NT2/D1 (cell line): Measurements from ENCODE around the gene SLC47A1.
"Not testable (repeated sequence)": the region's sequence is repeated elsewhere in the genome, so short reads cannot be mapped to it uniquely, and the experiment has no call there.

Experiments used
- DNase-seq: peaks from one replicate; pipeline ENCODE4 v3.0.0-alpha.2; 2011; ENCODE audit warnings: low read depth, low spot score
- H3K27me3 ChIP-seq: 2 replicates; pipeline ENCODE4 v1.6.0; 2011; ENCODE audit warnings: mild to moderate bottlenecking; ENCODE audit not compliant: insufficient read length, insufficient read depth
- H3K36me3 ChIP-seq: 2 replicates; pipeline ENCODE4 v1.6.1; 2011; ENCODE audit warnings: mild to moderate bottlenecking, low read length, mixed read lengths; ENCODE audit not compliant: insufficient read depth, insufficient read length
- H3K4me1 ChIP-seq: 2 replicates; pipeline ENCODE4 v1.5.1; 2011; ENCODE audit not compliant: insufficient read depth, insufficient read length
- H3K4me3 ChIP-seq: 2 replicates; pipeline ENCODE4 v1.5.1; 2011; ENCODE audit warnings: low read depth; ENCODE audit not compliant: insufficient read length
- H3K9ac ChIP-seq: 2 replicates; pipeline ENCODE4 v1.6.0; 2011; ENCODE audit warnings: low read depth; ENCODE audit not compliant: insufficient read length
- H3K9me3 ChIP-seq: 2 replicates; pipeline ENCODE4 v1.5.1; 2011; ENCODE audit warnings: mild to moderate bottlenecking, low read length; ENCODE audit not compliant: insufficient read depth
- SUZ12 ChIP-seq: IDR thresholded peaks from 2 replicates; pipeline ENCODE4 v1.6.1; 2011; ENCODE audit not compliant: insufficient read length, insufficient read depth; ENCODE audit errors: extremely low read depth
- YY1 ChIP-seq: IDR thresholded peaks from 2 replicates; pipeline ENCODE4 v1.6.1; 2011; ENCODE audit not compliant: insufficient read length, insufficient read depth
- ZNF274 ChIP-seq: IDR thresholded peaks from 2 replicates; pipeline ENCODE4 v1.6.1; 2011; ENCODE audit warnings: mild to moderate bottlenecking, low read depth, low read length

SLC47A1 gene

DNA sequence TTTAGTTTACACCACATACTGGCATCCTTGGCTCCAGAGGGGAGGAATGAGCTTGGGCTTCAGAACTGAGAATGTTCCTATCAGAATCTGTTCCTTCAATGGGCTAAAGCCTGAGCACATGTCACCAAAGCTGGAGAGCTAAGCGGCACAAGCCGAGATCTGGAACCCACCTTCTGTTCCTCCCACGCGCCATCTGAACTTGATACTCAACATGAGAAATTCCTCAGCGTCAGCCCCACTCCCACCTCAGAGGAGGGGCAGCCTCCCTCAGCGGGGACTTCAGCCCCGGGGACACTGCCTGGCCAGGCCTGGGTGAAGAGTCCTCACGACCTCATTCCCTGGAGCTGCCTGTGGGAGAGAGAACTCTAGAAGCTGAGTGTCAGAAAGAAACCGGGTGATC, 22.8 kb upstream of the SLC47A1 start:
- TF ChIP-seq ZNF274 (no peak), YY1 (no peak), SUZ12 (no peak)
- no peaks in the 10 kb centered on the region for H3K27me3 ChIP-seq
- H3K4me1 ChIP-seq: no peaks in the 10 kb centered on the region
- H3K36me3 ChIP-seq: no peaks in the 10 kb centered on the region
- H3K9ac ChIP-seq: peak overlapping the region; percentile 36
- no peaks in the 10 kb centered on the region for H3K9me3 ChIP-seq
- no peak overlapping the region for H3K4me3 ChIP-seq
- no peak for DNase-seq

GRCh38 chr17:19513897-19514488, 19.7 kb upstream of the SLC47A1 start:
- no peak for TF ChIP-seq ZNF274
- no peak for TF ChIP-seq SUZ12
- TF ChIP-seq YY1: no peak
- Histone ChIP-seq H3K4me1 (no peaks in the 10 kb centered on the region), H3K4me3 (no peak overlapping the region), H3K36me3 (no peaks in the 10 kb centered on the region), H3K9me3 (no peaks in the 10 kb centered on the region), H3K27me3 (no peaks in the 10 kb centered on the region), H3K9ac (no peak overlapping the region)
- DNase-seq: peak; percentile 55

DNA sequence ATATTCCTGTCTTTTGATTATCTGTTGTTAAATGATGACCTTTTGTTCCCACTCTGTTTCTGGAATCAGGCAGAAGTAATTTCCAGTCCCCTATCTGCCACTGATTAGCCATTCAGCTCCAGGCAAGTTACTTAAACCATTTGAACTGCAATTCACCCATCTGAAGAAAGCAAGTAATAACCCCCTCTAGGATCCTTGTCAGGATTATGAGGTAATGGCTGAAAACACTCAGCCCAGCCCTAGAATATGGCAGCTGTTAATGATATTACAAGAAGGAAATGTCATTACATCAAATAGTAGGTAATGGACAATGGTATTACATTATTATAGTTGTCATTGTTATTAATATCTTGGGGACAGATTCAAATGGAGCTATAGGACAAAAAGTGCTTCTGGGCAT, 16.0 kb upstream of the SLC47A1 start:
- H3K36me3 ChIP-seq: no peaks in the 10 kb centered on the region
- H3K9me3 ChIP-seq: no peaks in the 10 kb centered on the region
- TF ChIP-seq ZNF274 (no peak), SUZ12 (no peak), YY1 (no peak)
- no peak for DNase-seq
- H3K4me1 ChIP-seq: no peaks in the 10 kb centered on the region
- no peak overlapping the region for H3K9ac ChIP-seq
- no peaks in the 10 kb centered on the region for H3K27me3 ChIP-seq
- no peak overlapping the region for H3K4me3 ChIP-seq

DNA sequence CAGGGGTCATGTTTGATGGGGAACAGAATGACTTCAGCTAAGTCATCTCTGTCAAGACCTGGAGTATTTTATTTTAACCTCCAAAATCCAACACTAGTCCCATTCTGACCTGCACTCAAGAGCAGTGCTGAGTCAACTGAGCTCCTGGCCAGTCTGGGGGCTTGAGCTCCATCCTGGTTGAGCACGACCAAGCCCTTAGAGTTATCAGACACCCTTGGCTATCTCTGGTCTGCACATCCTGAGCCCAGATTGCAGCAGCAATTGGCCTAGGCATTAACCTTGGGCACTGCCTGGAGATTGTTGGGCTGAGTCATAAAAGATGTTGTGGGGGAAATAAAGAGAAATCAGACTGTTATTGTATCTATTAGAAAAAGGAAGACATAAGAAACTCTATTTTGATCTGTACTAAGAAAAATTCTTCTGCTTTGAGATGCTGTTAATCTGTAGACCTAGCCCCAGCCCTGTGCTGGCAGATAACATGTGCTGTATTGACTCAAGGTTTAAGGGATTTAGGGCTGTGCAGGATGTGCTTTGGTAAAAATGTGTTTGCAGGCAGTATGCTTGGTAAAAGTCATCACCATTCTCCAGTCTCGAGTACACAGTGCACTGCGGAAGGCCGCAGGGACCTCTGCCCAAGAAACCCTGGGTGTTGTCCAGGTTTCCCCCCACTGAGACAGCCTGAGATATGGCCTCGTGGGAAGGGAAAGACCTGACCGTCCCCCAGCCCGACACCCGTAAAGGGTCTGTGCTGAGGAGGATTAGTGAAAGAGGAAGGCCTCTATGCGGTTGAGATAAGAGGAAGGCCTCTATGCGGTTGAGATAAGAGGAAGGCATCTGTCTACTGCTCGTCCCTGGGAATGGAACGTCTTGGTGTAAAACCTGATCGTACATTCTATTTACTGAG, 14.0 kb upstream of the SLC47A1 start:
- not testable (repeated sequence) for H3K9ac ChIP-seq, H3K4me1 ChIP-seq, H3K36me3 ChIP-seq, H3K4me3 ChIP-seq, H3K9me3 ChIP-seq, H3K27me3 ChIP-seq, DNase-seq

GRCh38 chr17:19520641-19521040, 13.0 kb upstream of the SLC47A1 start:
- TF ChIP-seq SUZ12 (no peak), ZNF274 (no peak), YY1 (no peak)
- no peaks in the 10 kb centered on the region for H3K9me3 ChIP-seq
- DNase-seq: no peak
- no peaks in the 10 kb centered on the region for H3K27me3 ChIP-seq
- no peaks in the 10 kb centered on the region for H3K36me3 ChIP-seq
- H3K4me3 ChIP-seq: no peak overlapping the region
- no peak overlapping the region for H3K9ac ChIP-seq
- no peaks in the 10 kb centered on the region for H3K4me1 ChIP-seq

GRCh38 chr17:19523690-19524089, 10.0 kb upstream of the SLC47A1 start:
- Histone ChIP-seq H3K9me3 (no peaks in the 10 kb centered on the region), H3K4me1 (no peaks in the 10 kb centered on the region), H3K36me3 (no peaks in the 10 kb centered on the region), H3K27me3 (no peaks in the 10 kb centered on the region), H3K4me3 (no peak overlapping the region), H3K9ac (no peak overlapping the region)
- TF ChIP-seq SUZ12 (no peak), ZNF274 (no peak), YY1 (no peak)
- DNase-seq: no peak

- not testable (repeated sequence) for H3K9ac ChIP-seq, DNase-seq, H3K4me1 ChIP-seq, H3K9me3 ChIP-seq, H3K36me3 ChIP-seq, H3K4me3 ChIP-seq, H3K27me3 ChIP-seq
These were observed 6.7 kb upstream of the SLC47A1 start for GRCh38 chr17:19526950-19527349.

GRCh38 chr17:19531780-19532501, 1.7 kb upstream of the SLC47A1 start:
- Histone ChIP-seq H3K9me3 (no peaks in the 10 kb centered on the region), H3K9ac (no peak overlapping the region), H3K36me3 (no peaks in the 10 kb centered on the region), H3K27me3 (peaks cover 40% of the 10 kb centered on the region), H3K4me1 (no peaks in the 10 kb centered on the region), H3K4me3 (no peak overlapping the region)
- no peak for TF ChIP-seq SUZ12
- no peak for TF ChIP-seq ZNF274
- TF ChIP-seq YY1: no peak
- DNase-seq: no peak
